GM12801 (cell line): Measurements from ENCODE around the gene ZNFX1.

Experiments used
- CTCF ChIP-seq: IDR thresholded peaks from one replicate; pipeline ENCODE4 v1.5.1; 2011; ENCODE audit warnings: control low read depth; ENCODE audit not compliant: insufficient read length; ENCODE audit errors: extremely low read depth

Gene ZNFX1

GRCh38 chr20:49284818-49285217, 7.0 kb upstream of the ZNFX1 start:
- TF ChIP-seq CTCF = no peak

- no peak for TF ChIP-seq CTCF
Observed at GRCh38 chr20:49283703-49284625, 6.1 kb upstream of the ZNFX1 start.

- TF ChIP-seq CTCF = no peak
Observed at GRCh38 chr20:49283176-49283702, 5.4 kb upstream of the ZNFX1 start.

GRCh38 chr20:49282584-49283171, 4.8 kb upstream of the ZNFX1 start:
- no peak for TF ChIP-seq CTCF

GRCh38 chr20:49281913-49282467, 4.1 kb upstream of the ZNFX1 start:
- no peak for TF ChIP-seq CTCF

- no peak for TF ChIP-seq CTCF
Observed at GRCh38 chr20:49281059-49281912, 3.4 kb upstream of the ZNFX1 start.
